Measurements from ENCODE around the gene PTN.

GRCh38 chr7:137196648-137197047 is 146.9 kb downstream of the PTN start:
- TF ChIP-seq CTCF (conservative IDR thresholded peaks at IDR 0.05), result no peak
- no peak for TF ChIP-seq EZH2 (IDR thresholded peaks at IDR 0.05; ENCODE audit: low read depth)
